Measurements from ENCODE around the gene FAM43A. TPM values are rescaled to one million over a fixed set of nuclear protein-coding genes. Genes with fewer than 3 reads are reported as not detected.

Gene FAM43A
- total RNA-seq, 1 donor from 2014 or later: 16.6 TPM

GRCh38 chr3:194727435-194728128 is 41.9 kb downstream of the FAM43A start:
- intact Hi-C loops (cut with DNase I): no loop called here
- no peak for ATAC-seq (ENCODE audit: poor library complexity)

GRCh38 chr3:194728986-194729385 is 43.3 kb downstream of the FAM43A start:
- DNase-seq (no peak), ATAC-seq (ENCODE audit: poor library complexity) (no peak)
- intact Hi-C loops (cut with DNase I): no loop called here

More at GRCh38 chr3:194727435-194728128, 41.9 kb downstream of the FAM43A start:
- no peak for DNase-seq

DNA sequence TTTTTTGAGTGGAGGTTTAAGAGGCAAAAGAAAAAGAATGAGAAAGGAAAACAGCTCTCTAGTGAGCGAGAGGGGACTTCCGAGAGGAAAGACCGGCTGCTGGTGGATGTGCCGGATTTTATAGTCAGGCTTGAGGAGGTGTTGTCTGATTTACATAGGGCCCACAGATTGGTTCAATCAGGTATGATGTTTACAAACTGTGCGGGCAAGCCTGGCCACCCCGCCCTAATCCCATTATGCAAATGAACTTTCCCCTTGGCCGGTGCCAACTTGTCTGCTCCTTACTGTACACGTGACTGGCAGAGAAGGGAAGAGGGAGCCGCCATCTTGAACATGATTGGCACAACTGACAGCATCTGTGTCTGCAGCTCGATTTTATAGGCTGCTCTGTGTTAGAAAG is 44.7 kb downstream of the FAM43A start:
- DNase-seq: no peak
- ATAC-seq (ENCODE audit: poor library complexity): no peak
- intact Hi-C loops (cut with DNase I): no loop called here

GRCh38 chr3:194731506-194732073 is 45.9 kb downstream of the FAM43A start:
- intact Hi-C loops (cut with DNase I): no loop called here
- ATAC-seq (ENCODE audit: poor library complexity): no peak
- no peak for DNase-seq

GRCh38 chr3:194732617-194733016 is 46.9 kb downstream of the FAM43A start:
- DNase-seq: no peak
- ATAC-seq (ENCODE audit: poor library complexity): no peak
- intact Hi-C loops (cut with DNase I): no loop called here

DNA sequence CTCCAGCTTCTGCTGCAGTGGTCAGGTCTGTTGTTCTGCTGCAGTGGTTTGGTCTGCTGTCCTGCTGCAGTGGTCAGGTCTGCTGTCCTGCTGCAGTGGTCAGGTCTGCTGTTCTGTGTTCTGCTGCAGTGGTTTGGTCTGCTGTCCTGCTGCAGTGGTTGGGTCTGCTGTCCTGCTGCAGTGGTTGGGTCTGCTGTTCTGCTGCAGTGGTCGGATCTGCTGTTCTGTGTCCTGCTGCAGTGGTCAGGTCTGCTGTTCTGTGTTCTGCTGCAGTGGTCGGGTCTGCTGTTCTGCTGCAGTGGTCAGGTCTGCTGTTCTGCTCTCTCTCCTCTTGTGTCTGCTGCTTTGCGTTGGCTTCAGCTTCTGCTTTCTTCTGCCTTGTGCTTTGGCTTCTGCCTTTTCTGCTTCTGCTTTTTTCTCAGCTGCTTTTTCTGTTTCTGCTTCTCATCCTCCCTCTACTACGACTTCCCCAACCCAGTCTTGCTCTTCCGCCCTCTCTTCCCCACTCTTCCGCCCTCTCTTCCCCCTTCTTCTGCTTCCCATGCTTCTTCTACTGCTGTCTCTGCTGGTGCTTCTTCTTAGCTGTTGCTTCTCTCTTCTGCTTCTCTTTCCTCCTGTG is 50.7 kb downstream of the FAM43A start:
- DNase-seq (no peak), ATAC-seq (ENCODE audit: poor library complexity) (no peak)
- intact Hi-C loops (cut with DNase I): no loop called here

- intact Hi-C loops (cut with DNase I): no loop called here
- ATAC-seq (ENCODE audit: poor library complexity) (no peak), DNase-seq (no peak)
Observed at GRCh38 chr3:194736896-194737600, 51.4 kb downstream of the FAM43A start.

Other genes with a start within 250 kb of the FAM43A start
- gene ATP13A3, start 198.9 kb upstream of the FAM43A start, total RNA-seq: 60.4 TPM
- gene TMEM44, start 52.5 kb upstream of the FAM43A start, total RNA-seq: 3.6 TPM
- 21.0 TPM for gene LSG1, start 13.7 kb upstream of the FAM43A start, total RNA-seq

Data from Right ventricle myocardium superior (tissue), 1 donor.